Measurements from ENCODE around the gene RTN4IP1. TPM values are rescaled to one million over a fixed set of nuclear protein-coding genes. Genes with fewer than 3 reads are reported as not detected.

The RTN4IP1 gene
- total and polyA plus RNA-seq, 9 of the 15 experiments (the other 6 are each of a cell fraction or from before 2014, with no cell fraction given): 17.9 to 46.0 (median 22.2) TPM

DNA sequence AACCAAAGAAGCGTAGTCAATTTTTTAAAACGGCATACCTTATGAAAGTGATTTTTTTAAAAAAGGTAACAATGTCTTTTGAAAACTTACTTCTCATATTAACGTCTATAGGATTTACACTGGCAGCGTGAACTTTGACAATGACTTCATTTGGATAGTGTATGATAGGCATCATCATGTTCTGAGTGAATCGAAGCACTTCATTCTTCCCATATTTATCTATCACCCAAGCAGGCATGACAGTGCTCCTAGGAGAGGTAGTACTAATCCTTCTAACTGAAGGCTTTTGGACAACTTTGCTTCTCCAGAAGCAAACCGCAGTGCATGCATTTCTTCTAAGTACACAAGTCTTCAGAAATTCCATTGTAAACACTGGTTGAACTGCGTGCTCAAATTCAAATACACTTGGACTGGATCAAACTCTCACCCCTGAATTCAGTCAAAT, 618 bp downstream of the RTN4IP1 start:
- ChIA-PET POLR2A (interaction anchor here (1.1 kb wide), 1 partner anchor 10 kb away, joined by 3 read pairs; no protein-coding TSS in a partner anchor), CTCF (ENCODE audit: low intra/inter-chr PET ratio) (no interaction called here)
- peak; percentile 53 for ATAC-seq
- peak in 1 of 4 experiments; percentile 28 for DNase-seq (ENCODE audit: extremely low read depth in 1 of 4, low spot score in 3 of 4)
- Histone ChIP-seq H3K27ac (ENCODE audit: extremely low read depth, low read depth, low read length) (peak overlapping the region; percentile 81), H3K9ac (ENCODE audit: insufficient read depth in 1 of 2, low read depth in 2 of 2, low read length in 2 of 2) (peak overlapping the region; percentile 86 to 90; a peak in 3 of 4 replicates), H3K27me3 (ENCODE audit: control insufficient read depth in 2 of 2, insufficient read depth in 2 of 2, low read length in 2 of 2) (no peaks in the 10 kb centered on the region), H3K79me2 (ENCODE audit: control insufficient read depth, insufficient read depth, low read length) (peaks cover 56% of the 10 kb centered on the region), H3K4me3 (peak overlapping the region; percentile 79), H3K4me1 (replicated peaks in 1 of 2; ENCODE audit: control insufficient read depth in 2 of 2, insufficient read depth in 2 of 2, low read length in 2 of 2) (peaks cover 3 to 6% of the 10 kb centered on the region in 2 experiments; a peak in 1 of 5 replicates), H3K9me3 (replicated peaks; ENCODE audit: control insufficient read depth, insufficient read depth, low read depth, low read length) (no peaks in the 10 kb centered on the region), H4K20me1 (replicated peaks; ENCODE audit: control insufficient read depth, insufficient read depth, low read length) (no peaks in the 10 kb centered on the region), H3K9me1 (ENCODE audit: control insufficient read depth, insufficient read depth, low read length) (no peaks in the 10 kb centered on the region), H2AFZ (ENCODE audit: low read depth, low read length) (peak overlapping the region; percentile 85), H3K36me3 (ENCODE audit: control insufficient read depth, insufficient read depth, low read length) (no peaks in the 10 kb centered on the region), H3K4me2 (ENCODE audit: insufficient read depth, low read length) (peak overlapping the region; percentile 96)
- 13% methylated on average over 7 of the region's 7 CpGs for WGBS (ENCODE audit: insufficient coverage, low coverage, missing lambda C conversion rate)
- intact Hi-C loops (cut with micrococcal nuclease) (loop anchor here (5.0 kb wide), 1 partner anchor 349 kb away; no protein-coding TSS in a partner anchor), in situ Hi-C loops (cut with MboI) (no loop called here)
- BruUV-seq (replicated peaks): TSS peak; percentile 90
- FAIRE-seq: no peak
- no peak for TF ChIP-seq E2F4 (CRISPR knock-in tag; IDR thresholded peaks at IDR 0.05; ENCODE audit: low read depth)
- TF ChIP-seq NR2C1 (IDR thresholded peaks at IDR 0.05): no peak
- no peak for TF ChIP-seq NR2C1 (tag; IDR thresholded peaks at IDR 0.05)
- TF ChIP-seq CHD7 (IDR thresholded peaks at IDR 0.05; ENCODE audit: low read depth, low read length): no peak
- TF ChIP-seq FOXA3 (CRISPR knock-in tag; conservative IDR thresholded peaks at IDR 0.05 in 1 of 2, IDR thresholded peaks at IDR 0.05 in 1 of 2): peak in 1 of 2 experiments; percentile 30; a peak in 1 of 4 replicates
- peak; percentile 31; the same call in 1 of the 2 replicates for TF ChIP-seq SMARCC2 (IDR thresholded peaks at IDR 0.05; ENCODE audit: low read depth)
- no peak for TF ChIP-seq ZNF644 (tag; IDR thresholded peaks at IDR 0.05; ENCODE audit: low read depth)
- no peak for TF ChIP-seq CBX1 (IDR thresholded peaks at IDR 0.05; ENCODE audit: low read depth)
- no peak for TF ChIP-seq MCM5 (IDR thresholded peaks at IDR 0.05; ENCODE audit: low read depth)
- peak in 1 of 2 experiments; percentile 14; a peak in 1 of 4 replicates for TF ChIP-seq FOXK2 (conservative IDR thresholded peaks at IDR 0.05 in 1 of 2, IDR thresholded peaks at IDR 0.05 in 1 of 2; ENCODE audit: low read depth in 2 of 2)

Data from K562 (cell line).